NCI-H524 (cell line): Measurements from ENCODE around the gene PRDM10.
"Not testable (repeated sequence)": the region's sequence is repeated elsewhere in the genome, so short reads cannot be mapped to it uniquely, and the experiment has no call there.

Source experiments
- DNase-seq, 2 experiments: peaks; one replicate each; lab custom pipeline; 2025; lab: John Stamatoyannopoulos, UW

PRDM10 gene

DNA sequence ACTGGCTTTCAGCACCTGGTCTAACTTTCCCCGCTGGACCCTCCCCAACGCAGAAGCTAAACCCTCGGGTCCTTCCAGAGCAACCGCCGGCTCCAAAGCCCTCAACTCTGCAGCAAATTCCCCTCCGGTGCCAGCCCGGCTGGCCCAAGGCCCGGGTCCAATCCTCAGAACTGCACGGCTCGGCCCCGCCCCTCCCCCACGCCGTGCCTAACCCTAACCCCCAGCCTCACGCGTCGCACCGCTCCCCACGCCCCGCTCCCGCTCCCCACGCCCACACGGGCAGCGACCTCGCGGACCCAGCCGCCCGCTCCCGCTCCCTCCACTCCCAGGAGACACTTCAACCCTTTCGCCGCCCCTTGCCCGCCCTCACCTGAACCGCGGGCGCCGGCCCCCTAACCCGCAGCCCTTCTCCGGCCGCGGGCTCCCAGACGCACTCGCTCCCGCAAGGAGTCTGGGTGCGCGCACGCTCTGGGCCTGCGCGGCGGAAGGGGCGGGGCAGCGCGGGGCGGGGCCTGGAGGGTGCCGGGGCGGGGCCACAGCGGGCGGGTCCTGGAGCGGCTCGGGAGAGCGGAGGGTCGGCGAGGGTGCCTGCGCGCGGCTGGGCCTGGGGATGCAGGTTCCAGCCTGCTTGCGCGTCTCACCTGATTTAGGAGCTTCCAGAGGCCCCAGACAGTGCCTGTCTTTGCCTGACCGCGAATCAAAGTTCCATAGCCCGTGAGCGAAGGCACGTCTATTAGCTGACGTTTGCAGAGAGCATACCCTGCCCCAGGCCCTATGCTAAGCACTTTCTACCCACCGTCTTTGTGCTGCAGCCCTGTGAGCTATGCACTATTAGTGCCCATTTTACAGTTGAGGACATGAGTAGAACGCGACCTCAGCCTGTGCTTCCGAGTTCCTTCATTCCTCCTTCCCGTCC, 107.3 kb downstream of the PRDM10 start, which contains the start of gene NFRKB:
Gene NFRKB, minus strand, starts transcription at position 453 of the 916 bp plus-strand sequence. CDS start 2,729 bp downstream, outside the sequence.
- DNase-seq: peak; percentile 59 to 70

DNA sequence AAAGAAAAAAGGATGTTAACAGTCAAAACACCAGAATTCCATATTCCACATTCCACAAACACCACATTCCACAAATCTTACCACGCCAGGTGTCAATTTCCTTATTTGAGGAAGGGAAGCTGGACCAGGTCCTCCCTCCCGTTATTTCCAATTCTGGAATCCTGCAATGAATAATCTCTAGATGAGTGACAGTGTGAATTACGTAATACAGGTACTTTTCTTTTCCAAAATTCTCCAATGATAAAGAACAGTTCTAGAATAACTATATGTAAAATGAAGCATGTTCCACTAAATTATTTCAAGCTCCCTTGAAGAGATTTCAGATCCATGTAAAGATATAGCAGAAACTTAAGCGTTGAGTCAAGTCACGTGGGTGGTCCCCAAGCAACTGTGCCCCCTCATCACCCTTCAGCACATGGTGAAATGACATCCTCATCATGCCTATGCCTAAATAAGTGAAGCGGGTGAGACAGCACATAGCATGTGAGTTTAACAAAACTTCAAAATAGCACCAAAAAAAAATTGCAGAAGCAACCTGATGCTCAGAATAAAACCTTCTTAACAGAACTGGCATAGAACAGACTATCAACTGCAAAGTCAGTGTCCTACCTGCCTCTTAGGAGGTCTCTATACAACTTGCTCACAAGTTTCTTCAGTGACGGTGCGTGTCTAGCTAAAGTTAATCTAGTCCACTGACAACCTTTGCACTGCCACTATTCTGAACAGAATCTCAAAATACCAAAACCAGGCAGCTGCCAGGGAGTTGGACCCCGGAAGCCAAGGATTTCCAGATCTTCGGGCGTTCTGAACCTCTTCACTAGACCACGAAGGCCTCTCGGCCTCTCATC, 108.1 kb downstream of the PRDM10 start:
- DNase-seq: no peak

DNA sequence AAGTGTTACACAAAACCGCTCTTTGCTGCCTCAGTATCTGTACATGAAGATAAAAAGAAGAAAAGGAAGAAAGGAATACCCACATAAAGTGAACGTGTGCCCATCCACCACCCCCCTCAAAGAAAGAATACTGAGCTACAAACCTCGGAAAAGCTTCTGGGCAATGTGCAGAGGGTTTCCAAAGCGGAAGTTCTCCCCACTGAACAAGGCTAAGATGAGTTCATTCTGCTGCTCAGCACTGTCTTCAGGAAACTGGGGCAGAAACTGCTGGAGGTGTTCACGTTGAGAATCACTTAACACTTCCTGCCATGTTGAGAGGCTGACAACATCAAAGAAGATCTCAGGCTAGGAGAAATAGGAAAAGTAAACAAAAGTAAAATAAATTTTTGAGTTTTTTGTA, 114.2 kb downstream of the PRDM10 start:
- DNase-seq: no peak

- no peak for DNase-seq
Observed at GRCh38 chr11:129885381-129885780, 117.3 kb downstream of the PRDM10 start.

- no peak for DNase-seq
Observed at GRCh38 chr11:129884581-129884980, 118.1 kb downstream of the PRDM10 start.

GRCh38 chr11:129881570-129882170, 121.0 kb downstream of the PRDM10 start:
- peak in 1 of 2 experiments; percentile 24 for DNase-seq

GRCh38 chr11:129880311-129880710, 122.3 kb downstream of the PRDM10 start:
- no peak for DNase-seq

DNA sequence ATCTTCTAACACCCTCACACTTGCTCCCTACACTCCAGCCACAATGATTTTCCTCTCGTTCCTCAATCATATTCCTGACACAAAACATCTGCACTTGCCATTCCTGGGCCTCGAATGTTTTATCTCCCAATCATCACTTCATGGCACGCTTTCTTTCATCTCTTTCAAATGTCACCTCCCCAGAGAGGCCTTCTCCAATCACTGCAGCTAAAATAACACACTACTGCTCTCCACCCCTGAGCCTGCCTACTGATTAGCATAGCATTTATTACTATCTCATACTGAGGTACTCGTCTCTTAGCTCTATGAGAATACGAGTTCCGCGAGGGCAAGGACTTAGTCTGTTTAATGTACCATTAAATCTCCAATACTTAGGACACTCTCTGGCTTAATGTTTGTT, 130.7 kb downstream of the PRDM10 start:
- no peak for DNase-seq

- DNase-seq: not testable (repeated sequence)
Observed at GRCh38 chr11:129868626-129869025, 134.0 kb downstream of the PRDM10 start.

- DNase-seq: no peak
Observed at GRCh38 chr11:129866311-129866710, 136.3 kb downstream of the PRDM10 start.

- no peak for DNase-seq
Observed at GRCh38 chr11:129865701-129866100, 136.9 kb downstream of the PRDM10 start.

DNA sequence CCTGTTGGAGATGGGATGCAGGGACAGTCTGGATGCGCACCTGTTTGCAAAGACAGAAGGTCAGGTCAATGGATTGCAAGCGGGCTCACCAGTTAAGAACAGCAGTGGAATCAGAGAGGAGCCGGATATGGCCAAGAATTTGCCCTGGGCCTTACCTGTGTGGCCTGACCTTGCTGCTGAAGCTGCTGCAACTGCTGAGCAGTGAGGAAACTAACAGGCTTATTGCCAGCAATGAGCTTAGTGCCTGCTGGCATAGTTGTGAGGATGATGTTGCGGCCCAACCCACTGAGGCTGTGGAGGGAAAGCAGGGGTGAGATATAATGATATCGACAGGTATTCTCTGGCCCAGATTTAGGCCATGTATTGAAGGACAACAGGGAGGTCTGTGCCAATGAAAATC, 137.8 kb downstream of the PRDM10 start:
- DNase-seq: no peak

- DNase-seq: no peak
Observed at GRCh38 chr11:129861702-129862522, 140.7 kb downstream of the PRDM10 start.

- no peak for DNase-seq
Observed at GRCh38 chr11:129856036-129856435, 146.6 kb downstream of the PRDM10 start.

GRCh38 chr11:129855086-129855485, 147.5 kb downstream of the PRDM10 start:
- DNase-seq: no peak

GRCh38 chr11:129854232-129854805, 148.3 kb downstream of the PRDM10 start:
- no peak for DNase-seq

- peak in 1 of 2 experiments; percentile 10 for DNase-seq
Observed at GRCh38 chr11:129853518-129854231, 149.0 kb downstream of the PRDM10 start.

DNA sequence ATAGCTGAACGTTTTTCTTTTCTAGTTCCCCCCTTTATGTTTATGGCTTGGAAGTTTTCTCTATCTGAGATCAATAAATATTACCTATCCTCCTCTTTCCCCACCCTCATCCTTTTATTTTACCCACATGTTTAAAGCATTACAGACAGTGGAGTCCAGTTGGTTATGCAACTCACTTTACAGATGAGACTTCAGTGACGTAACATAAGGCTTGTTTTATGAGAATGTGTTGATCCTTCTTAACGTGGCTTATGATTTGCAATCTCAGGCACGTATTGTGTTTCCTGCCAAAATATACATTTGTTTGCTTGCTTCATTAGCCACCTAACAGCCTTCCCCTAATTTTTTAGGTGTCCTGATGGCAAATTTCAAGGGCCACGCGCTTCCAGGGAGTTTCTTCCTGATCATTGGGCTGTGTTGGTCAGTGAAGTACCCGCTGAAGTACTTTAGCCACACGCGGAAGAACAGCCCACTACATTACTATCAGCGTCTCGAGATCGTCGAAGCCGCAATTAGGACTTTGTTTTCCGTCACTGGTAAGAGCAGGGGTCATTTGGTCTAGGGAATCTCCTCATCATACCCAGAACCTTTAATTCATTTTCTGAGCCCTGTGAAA, 150.4 kb downstream of the PRDM10 start:
- DNase-seq: peak in 1 of 2 experiments; percentile 42
